ENCODE measurements around the gene ATP7A. TPM values are rescaled to one million over a fixed set of nuclear protein-coding genes. Genes with fewer than 3 reads are reported as not detected.

ATP7A gene
- total RNA-seq, 1 experiment from 2014 or later, result 13.5 TPM

GRCh38 chrX:77952173-77952572 is 41.7 kb downstream of the ATP7A start:
- no peak for DNase-seq (ENCODE audit: low read depth, low spot score)
- CTCF ChIA-PET, result no interaction called here
- in situ Hi-C loops (cut with HindIII; ENCODE audit: low pct_unique_long_range_greater_than_20kb, low sequenced_read_pairs), result no loop called here
- no peak for ATAC-seq
- Histone ChIP-seq H3K27me3 (ENCODE audit: control insufficient read depth, insufficient read depth, low read length) (no peaks in the 10 kb centered on the region), H3K9me3 (ENCODE audit: control insufficient read depth, insufficient read depth, low read depth, low read length) (no peaks in the 10 kb centered on the region), H3K4me1 (ENCODE audit: control insufficient read depth, insufficient read depth, low read length) (peaks cover 22% of the 10 kb centered on the region), H3K4me3 (ENCODE audit: low read depth in 2 of 2, low read length in 2 of 2) (no peak overlapping the region), H3K36me3 (ENCODE audit: control insufficient read depth, insufficient read depth, low read length) (no peaks in the 10 kb centered on the region; the same call in 1 of the 2 replicates), H3K27ac (ENCODE audit: low read length) (no peak overlapping the region)
- no TSS peak for BruUV-seq (replicated peaks)
- TF ChIP-seq, protein P1, sequence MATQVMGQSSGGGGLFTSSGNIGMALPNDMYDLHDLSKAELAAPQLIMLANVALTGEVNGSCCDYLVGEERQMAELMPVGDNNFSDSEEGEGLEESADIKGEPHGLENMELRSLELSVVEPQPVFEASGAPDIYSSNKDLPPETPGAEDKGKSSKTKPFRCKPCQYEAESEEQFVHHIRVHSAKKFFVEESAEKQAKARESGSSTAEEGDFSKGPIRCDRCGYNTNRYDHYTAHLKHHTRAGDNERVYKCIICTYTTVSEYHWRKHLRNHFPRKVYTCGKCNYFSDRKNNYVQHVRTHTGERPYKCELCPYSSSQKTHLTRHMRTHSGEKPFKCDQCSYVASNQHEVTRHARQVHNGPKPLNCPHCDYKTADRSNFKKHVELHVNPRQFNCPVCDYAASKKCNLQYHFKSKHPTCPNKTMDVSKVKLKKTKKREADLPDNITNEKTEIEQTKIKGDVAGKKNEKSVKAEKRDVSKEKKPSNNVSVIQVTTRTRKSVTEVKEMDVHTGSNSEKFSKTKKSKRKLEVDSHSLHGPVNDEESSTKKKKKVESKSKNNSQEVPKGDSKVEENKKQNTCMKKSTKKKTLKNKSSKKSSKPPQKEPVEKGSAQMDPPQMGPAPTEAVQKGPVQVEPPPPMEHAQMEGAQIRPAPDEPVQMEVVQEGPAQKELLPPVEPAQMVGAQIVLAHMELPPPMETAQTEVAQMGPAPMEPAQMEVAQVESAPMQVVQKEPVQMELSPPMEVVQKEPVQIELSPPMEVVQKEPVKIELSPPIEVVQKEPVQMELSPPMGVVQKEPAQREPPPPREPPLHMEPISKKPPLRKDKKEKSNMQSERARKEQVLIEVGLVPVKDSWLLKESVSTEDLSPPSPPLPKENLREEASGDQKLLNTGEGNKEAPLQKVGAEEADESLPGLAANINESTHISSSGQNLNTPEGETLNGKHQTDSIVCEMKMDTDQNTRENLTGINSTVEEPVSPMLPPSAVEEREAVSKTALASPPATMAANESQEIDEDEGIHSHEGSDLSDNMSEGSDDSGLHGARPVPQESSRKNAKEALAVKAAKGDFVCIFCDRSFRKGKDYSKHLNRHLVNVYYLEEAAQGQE (IDR thresholded peaks at IDR 0.05; ENCODE audit: insufficient read depth in 1 of 2, low read depth in 2 of 2, low read length in 1 of 2), result no peak
- TF ChIP-seq CTCF (IDR thresholded peaks at IDR 0.05) (no peak), POLR2AphosphoS5 (IDR thresholded peaks at IDR 0.05; ENCODE audit: low read depth, low read length) (no peak), SIN3A (IDR thresholded peaks at IDR 0.05; ENCODE audit: borderline replicate concordance, insufficient read depth, low read depth, low read length) (no peak), TCF7L2 (IDR thresholded peaks at IDR 0.05; ENCODE audit: low read depth, low read length) (no peak)
- POLR2A ChIA-PET, result no interaction called here
- intact Hi-C loops (cut with micrococcal nuclease; ENCODE audit: unreplicated experiment), result no loop called here

GRCh38 chrX:77953302-77953701 is 42.8 kb downstream of the ATP7A start:
- intact Hi-C loops (cut with micrococcal nuclease; ENCODE audit: unreplicated experiment) (no loop called here), in situ Hi-C loops (cut with HindIII; ENCODE audit: low pct_unique_long_range_greater_than_20kb, low sequenced_read_pairs) (no loop called here)
- ChIA-PET POLR2A (no interaction called here), CTCF (no interaction called here)
- H3K36me3 ChIP-seq (ENCODE audit: control insufficient read depth, insufficient read depth, low read length), result no peaks in the 10 kb centered on the region; the same call in 1 of the 2 replicates
- ATAC-seq (peak; percentile 48), DNase-seq (ENCODE audit: low read depth, low spot score) (no peak)
- no peaks in the 10 kb centered on the region for H3K27me3 ChIP-seq (ENCODE audit: control insufficient read depth, insufficient read depth, low read length)
- TF ChIP-seq, protein P1 (IDR thresholded peaks at IDR 0.05; ENCODE audit: insufficient read depth in 1 of 2, low read depth in 2 of 2, low read length in 1 of 2), result no peak
- no peak for TF ChIP-seq CTCF (IDR thresholded peaks at IDR 0.05)
- TF ChIP-seq TCF7L2 (IDR thresholded peaks at IDR 0.05; ENCODE audit: low read depth, low read length), result no peak
- TF ChIP-seq POLR2AphosphoS5 (IDR thresholded peaks at IDR 0.05; ENCODE audit: low read depth, low read length), result no peak
- TF ChIP-seq SIN3A (IDR thresholded peaks at IDR 0.05; ENCODE audit: borderline replicate concordance, insufficient read depth, low read depth, low read length), result no peak
- H3K27ac ChIP-seq (ENCODE audit: low read length), result peak overlapping the region; percentile 25
- peaks cover 22% of the 10 kb centered on the region for H3K4me1 ChIP-seq (ENCODE audit: control insufficient read depth, insufficient read depth, low read length)
- no TSS peak for BruUV-seq (replicated peaks)
- H3K9me3 ChIP-seq (ENCODE audit: control insufficient read depth, insufficient read depth, low read depth, low read length), result no peaks in the 10 kb centered on the region
- H3K4me3 ChIP-seq (ENCODE audit: low read depth in 2 of 2, low read length in 2 of 2), result no peak overlapping the region
